Medulla oblongata (tissue), 1 donor: ENCODE measurements around the gene GNAI2.
"Not testable (repeated sequence)": the region's sequence is repeated elsewhere in the genome, so short reads cannot be mapped to it uniquely, and the experiment has no call there.

Experiments used
- DNase-seq: peaks from one replicate; pipeline ENCODE4 v3.0.0-alpha.2; 2015; ENCODE audit errors: extremely low spot score

GNAI2 gene

DNA sequence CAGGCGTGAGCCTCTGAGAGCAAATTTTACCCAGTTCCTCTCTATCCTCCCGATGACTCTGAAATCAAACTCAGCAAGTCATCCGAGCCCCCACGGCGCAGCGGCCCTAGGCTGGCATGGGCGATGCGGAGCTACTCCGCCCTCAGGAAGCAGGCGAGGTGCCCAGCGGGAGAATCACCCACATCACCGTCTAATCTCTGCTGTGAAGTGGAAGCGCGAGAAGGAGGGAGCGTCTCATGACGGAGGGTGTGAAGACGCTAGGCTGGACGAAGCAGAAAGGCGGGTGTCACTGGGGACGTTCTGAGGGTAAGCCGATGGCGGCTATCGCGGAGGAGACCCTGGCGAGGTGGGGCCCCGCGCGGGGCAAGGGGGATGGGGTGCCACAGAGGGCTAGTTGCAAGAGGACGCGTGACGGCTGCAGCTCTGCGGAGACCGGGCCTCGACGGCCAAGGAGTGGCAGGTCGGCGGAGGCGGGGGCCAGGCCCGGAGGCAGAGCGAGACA is 9.1 kb upstream of the GNAI2 start:
- DNase-seq: peak; percentile 68

DNA sequence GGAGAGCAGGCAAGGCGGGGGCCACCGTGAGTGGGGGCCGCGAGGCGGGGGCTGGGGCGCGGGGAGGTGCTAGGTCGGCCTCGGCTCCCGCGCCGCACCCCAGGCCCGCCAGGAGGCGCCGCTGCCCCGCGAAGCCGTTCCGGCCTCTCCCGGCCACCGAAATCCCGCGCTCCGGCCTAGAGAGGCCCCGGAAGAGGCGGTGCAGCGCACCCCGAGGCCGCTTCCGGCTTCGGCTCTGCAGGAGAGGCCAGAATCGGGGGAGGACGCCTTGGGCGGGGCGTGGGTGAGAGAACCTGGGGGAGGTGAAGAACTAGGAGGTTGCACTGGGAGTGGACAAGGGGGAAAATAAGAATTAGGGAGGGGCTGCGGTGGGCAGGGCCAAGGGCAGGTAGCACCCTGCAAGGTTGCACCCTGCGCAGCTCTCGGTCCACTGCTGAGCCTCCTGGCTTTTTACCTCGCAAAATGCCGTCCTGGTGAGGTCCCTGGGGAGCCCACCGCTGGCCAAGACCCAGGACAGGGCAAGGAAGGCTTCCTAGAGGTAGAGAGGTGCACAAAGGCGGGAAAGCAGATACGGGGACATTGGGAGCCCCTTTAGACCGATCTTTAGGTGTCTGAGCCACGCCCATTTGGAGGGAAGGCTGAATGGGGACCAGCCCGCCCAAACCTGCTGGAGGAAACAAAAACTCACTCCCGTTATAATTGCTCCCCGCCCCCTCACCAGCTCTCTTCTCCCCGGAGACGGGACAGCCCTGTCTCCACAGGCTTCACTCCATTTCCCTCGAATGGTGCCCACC is 8.4 kb upstream of the GNAI2 start:
- peak; percentile 95 for DNase-seq

DNA sequence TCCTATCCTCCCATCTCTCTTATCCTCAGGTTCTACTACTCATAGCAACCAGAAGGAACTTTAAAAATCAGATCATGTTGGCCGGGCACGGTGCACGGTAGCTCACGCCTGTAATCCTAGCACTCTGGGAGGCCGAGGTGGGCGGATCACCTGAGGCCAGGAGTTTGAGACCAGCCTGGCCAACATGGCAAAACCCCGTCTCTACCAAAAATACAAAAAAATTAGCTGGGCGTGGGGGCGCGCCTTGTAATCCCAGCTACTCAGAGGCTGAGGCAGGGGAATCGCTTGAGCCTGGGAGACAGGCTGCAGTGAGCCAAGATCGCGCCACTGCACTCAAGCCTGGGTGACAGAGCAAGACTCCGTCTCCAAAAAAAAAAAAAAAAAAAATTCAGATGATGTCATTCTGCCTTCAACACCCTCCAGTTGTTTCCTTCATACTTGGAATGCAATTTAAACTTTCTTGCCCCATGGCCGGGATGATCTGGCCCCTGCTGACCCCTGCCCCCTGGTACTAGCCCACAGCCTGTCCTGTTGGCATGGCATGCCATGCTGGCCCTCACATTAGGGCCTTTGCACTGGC is 7.7 kb upstream of the GNAI2 start:
- DNase-seq: not testable (repeated sequence)

DNA sequence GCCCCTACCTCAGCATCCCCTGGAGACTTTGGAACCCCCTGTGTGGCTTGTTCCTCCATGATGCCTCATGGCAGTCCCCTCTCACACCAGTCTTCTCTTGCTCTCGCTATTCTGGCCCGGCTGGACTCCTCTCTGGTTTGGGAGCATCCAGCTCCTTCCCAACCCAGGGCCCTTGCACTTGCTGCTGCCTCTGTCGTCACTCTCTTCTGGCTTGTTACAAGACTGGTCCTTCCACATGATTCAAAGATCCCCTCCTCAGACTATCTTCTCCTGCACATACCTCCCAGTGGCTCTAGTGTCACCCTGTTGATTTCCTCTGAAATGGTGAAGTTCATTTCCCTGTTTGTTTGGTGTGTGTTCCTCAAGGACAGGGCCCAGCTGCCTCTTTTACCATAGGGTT is 6.5 kb upstream of the GNAI2 start:
- DNase-seq: no peak

DNA sequence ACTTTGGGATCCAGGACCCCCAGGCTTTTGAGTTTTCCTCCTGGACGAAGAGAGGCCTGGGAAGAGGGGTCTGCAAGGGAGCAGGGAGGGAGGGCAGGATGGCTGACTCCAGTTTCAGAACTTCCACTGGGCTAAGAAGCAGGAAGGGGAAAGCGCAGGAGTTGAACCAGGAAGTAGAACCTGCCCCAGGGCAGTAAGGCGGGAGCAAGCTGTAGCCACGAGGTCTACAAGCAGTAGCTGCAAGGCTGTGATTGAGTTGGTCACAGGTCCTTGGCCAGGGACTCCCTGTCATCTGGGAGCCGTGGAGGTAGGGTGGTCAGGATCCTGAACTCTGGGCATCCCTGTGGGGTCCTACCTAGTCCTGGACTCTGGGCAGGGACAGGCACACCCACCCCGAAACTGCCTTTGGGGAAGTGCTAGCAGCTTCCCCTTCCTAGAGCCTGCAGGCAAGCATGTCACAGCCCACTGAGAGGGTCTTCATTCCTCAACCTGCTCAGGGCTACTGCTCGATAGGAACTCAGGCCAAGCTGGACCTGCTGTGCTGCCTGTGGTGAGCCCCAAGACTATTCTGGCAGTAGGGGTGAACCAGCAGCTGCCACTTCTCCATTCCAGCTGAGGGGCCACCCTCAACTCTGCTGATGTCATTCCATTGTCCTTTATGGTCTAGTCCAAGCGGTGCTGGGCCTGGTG is 5.8 kb upstream of the GNAI2 start:
- peak; percentile 47 for DNase-seq

DNA sequence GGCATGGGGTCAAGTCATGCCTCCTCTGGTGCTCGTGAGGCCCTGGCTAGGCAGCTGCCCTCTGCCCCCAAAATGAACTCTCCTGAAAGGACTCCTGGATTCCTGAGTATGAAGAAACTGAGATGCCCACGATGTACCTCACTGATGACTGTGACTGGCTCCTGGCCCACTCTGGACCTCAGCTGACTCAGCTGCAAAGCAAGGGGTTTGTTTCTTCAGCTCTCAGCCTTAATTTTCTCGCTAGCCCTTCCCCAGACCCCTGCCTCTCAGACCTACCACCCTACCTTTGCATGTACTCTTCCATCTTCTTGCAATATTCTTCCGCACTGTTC is 5.2 kb upstream of the GNAI2 start:
- DNase-seq: no peak

DNA sequence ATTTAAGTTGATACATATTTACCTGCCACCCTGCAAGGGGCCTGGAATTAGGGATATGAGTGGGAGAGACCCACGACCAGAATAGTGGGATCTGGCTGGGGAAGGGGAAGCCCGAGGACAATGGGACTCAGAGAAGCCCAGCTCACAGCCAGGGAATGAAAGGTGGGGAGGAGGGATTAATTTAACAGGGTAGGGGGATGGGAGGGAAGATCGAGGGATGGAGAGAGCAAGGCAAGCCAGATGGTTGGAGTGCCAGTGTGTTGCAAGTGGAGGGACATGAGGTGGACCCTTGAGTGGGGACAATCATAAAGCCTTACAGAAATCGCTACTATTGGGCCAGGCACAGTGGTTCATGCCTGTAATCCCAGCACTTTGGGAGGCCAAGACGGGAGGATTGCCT is 4.4 kb upstream of the GNAI2 start:
- no peak for DNase-seq

DNA sequence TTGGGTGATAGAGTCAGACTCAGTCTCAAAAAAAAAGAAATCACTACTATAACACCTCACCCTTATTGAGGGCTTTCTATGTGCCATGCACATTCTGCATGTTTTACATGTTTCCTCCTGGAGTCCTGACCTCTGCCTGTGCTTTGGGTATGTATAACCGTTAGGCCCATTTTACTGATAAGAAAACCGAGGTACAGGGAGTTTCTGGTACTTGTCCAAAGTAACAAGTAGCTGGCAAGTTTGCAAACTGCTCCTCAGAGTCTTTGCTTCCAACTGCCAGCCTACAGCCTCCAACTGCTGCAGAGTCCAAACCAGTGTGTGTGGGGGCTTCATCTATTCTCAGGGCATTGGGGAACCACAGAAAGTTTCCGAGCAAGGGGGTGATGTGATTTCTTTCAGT is 3.7 kb upstream of the GNAI2 start:
- no peak for DNase-seq

DNA sequence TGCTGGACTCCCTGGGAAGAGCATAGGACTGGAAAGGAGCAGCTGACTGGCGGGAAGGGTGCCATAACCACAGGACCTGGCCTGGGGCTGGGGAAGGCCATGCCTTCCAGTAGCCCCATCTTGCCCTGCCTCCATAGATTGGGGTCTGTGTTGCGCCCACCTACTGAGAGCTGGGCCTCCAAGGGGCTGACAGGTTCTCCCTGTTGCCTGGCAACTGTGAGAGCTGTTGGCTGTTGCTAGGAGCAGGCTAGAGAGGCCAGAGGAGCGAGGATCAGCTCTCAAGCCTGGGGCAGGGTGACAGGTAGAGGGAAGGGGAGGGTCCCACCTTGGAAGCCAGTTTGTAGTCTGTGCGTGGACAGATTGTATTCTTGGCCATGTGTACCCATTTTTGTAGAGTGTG is 2.8 kb upstream of the GNAI2 start:
- no peak for DNase-seq

DNA sequence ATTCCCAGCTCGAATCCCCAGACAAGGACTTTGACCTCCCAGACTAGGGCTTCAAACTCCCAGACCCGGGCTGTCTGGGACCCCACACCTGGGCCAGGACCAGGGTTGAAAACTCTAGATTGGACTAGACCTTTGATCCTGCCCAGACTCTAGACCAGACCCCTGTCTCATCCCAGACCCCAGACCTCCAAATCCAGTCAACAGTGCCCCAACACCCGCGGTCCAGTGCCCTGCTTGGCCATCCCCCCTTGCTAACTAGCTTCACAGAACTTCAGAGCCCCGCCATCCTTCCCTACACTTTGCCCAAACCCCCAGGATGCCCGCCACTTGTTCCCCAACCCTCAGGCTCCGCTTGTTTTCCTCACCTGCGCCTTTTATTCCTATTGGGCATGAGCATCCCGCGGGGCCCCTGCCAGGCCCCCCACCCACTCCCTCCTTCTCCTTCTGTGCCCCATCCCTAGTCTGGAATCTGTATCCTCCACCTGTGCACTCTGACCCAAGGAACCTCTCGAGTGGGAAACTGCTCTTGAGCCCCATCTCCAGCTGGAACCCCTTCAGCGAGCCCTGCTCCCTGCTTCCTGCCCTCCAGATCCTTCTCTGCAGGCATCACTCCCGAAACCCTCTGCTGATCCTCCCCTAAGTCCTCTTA is 604 bp downstream of the GNAI2 start:
- DNase-seq: no peak

DNA sequence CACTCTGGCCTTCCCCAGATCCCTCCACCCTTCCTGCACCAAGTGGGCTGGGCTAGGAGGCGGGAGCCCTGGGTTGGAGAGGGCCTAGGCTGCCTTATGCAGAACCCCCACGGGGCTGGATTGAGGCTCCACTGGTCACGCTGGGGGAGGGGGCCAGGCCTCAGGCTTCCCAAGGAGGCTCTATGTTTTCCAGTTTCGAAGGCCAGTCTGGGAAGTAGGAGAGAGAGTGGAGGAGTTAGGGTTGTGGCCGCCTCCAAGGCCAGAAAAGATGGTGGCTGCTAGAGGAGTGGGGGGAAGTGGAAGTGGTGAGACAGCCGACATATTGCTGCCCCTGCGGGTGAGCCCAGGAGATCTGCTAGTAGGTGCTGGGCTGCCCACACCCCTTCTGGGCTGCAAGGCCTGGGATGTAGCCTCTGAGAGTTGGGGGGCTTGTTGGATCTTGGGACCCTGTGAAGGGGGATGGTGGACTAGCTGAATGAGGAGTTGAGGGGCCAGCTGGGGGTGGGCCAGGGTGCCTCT is 1.2 kb downstream of the GNAI2 start:
- DNase-seq: no peak

DNA sequence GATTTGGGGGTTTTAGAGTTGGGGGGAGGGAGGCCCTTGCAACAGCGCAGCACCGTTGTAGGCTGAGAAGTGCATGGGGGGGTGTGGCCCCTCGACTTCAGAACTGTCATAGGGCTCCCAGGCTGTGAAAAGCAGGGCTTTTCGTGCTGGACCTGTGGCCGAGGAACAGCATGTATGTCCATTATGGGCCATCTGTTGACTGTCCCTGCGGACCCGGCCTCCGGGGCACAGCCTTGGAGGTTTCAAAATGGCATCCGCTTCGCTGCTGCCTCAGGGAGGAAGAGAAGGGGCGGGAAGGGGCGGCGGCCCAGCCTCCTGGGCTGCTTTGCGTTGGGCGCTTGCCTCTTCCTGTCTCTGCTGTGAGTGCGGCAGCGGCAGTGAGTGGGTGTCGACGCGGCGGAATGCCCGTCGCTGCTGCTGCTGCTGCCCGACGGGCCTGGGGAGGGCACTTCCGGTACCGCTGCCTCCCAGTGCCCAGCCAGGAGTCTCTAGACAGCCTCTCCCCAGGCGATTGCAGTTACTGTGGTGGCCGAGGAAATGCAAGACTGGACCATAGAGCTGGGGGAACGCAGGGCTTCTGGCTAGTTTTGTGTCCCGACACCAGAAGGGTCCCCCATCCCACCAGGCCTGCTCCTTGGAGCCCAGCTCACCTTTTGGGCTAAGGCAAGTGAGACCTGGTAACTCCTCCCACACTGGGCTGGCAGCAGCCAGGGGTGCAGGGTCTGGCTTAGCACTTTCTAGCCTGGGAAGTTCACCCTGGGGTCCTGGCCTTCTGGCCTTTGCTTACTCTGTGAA is 1.9 kb downstream of the GNAI2 start:
- peak; percentile 80 for DNase-seq

DNA sequence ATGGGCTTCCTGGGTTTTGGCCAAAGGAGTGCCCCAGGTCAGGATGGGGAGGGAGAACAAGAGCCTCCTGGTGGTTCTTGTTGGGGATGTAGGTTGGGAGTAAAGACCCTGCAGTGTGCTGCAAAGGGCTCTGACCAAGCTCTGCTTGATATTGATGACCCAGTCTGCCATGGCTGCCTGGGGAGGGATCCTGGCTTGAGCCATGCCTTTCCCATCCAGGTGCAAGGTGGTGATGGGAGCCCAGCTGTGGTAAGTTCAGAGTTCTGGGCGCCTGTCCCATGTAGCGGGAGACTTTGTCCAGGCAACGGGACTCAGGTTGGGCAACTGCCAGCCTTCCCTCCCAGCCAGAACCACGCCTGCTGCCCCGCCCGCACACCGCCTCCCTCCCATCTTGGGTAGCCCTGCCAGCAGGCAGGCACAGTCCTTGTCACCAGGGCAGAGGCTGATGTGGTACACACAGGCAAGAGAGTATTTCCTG is 2.6 kb downstream of the GNAI2 start:
- DNase-seq: peak; percentile 85

DNA sequence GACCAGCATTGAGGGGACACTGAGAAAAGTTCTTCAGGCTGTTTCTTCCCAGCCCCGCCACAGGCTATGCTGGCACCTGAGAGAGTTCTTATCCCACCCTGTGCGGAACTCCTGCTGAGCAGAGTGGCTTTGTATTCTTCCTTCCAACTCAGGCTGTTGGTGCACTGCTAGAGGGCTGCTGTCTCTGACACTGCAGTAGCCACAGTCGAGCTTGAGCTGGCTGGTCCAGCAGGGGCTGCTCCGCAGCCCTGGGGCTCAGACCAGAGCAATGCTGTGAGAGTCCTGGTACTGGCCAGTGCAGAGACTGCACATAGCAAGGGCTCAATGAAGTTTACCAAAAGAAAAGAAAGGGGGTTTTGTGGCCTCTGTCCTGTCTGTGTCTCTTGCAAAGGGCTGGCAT is 3.6 kb downstream of the GNAI2 start:
- no peak for DNase-seq

DNA sequence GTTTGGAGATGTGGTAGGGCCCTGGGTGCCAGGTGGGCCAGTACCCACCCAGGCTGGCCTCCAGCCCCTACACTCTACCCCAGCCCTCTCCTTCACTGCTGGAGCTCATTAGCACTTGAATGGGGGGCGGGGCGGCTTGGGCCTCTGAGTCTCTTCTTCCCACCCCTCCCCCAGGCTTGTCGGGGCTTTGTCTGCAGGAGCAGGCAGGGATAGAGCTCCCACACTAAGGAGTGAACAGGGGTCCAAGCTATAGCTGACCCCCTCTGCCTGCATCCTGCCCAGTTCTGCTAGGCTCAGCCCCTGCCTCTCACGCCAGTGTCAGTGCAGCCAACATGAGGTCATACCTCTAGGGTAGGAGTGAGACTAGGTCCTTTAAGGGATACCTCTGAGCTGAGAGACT is 5.2 kb downstream of the GNAI2 start:
- no peak for DNase-seq

DNA sequence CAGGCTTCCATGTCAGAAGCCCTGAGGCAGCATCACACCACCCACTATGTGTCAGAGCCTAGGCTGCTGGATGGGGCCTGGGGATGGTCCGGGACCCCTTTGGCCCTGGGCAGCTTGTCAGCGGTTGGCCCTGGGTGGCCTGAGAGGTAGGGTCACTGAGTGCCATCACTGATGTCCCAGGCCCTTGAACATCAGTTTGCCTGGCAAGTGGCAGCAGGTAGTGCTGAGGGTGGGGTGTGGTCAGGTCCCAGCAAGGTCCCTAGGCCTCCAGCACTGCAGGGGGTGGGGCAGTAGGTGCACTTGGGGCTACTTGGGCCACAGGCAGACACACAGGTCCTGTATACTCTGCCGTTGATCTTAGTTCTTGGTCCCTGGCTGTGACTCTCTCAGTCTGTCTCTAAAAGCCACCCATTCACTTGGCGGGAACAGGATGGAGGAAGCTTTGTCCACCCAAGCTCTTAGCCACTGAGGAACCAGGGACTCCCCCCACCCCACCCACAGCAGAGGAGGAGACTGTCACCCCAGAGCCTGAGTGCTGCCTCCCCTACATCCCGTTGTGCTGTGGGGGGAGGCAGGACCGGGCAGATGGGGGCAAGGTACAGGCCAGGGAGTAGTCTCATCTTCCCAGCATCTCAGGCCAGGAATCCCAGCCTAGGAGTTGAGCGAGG is 5.8 kb downstream of the GNAI2 start:
- no peak for DNase-seq

DNA sequence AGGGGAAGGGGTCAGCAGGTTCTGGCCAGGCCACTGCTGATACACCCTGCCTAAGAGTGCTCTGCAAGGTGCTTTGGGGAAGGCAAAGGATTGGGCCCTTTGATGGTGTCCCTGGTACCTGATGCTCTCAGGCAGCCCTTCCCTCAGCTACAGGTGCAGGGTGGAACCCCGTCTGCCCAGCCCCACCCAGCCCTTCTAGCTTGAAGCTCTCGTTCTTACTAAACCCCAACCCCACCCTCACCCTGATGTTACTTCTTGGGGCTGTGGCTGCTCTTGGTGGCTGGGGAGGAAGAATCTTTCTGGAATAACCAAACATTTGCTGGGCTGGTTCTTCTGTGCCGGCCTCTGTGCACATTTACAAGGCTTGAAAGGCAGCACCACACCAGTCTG is 6.4 kb downstream of the GNAI2 start:
- DNase-seq: no peak

DNA sequence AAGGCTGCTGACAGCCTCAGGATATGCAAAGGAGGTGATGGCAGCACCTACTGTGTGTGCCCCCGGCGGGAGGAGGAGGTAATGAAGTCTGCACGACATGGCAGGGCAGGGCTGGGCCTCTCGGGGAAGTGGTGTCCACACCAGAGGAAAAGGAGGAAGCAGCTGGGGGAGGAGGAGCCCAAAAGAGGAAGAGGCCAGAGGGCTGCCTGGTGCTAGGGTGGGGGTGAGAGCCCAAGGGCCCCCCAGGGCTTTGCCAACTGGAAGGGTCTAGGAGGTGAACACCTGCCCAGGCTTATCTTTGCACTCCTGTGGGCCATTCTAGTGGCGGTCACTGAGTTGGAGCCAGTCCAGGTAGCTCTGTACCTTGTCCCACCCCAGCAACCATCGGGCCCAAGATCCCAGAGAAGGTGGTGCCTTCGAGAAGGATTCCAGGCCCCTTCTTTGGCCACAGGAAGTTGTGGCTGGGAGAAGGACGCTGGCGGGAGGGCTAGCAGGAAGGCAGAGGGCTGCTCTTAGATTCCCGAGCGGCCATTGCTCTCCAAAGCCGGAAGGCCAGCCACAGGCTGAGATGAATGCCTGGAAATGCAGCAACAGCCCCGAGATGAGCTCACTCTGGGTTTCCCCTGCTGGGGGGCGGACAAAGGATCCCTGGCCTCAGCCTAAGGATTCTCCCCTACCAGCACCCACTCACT is 7.0 kb downstream of the GNAI2 start:
- peak; percentile 82 for DNase-seq

DNA sequence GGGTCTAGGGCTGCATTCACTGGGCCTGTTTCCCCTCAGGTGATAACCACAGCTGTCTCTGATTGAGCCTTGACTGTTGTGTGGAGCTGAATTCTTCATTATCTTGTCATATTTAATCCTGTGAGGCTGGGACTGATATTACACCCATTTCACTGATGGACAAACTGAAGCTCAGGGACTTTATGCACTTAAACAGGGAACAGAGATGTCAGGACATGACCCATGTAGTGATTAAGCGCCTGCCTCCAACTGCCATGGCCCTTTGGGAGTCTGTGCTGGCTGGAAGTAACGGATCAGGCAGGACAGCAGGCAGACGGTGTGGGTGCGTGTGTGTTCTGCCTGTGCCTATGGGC is 7.5 kb downstream of the GNAI2 start:
- no peak for DNase-seq

DNA sequence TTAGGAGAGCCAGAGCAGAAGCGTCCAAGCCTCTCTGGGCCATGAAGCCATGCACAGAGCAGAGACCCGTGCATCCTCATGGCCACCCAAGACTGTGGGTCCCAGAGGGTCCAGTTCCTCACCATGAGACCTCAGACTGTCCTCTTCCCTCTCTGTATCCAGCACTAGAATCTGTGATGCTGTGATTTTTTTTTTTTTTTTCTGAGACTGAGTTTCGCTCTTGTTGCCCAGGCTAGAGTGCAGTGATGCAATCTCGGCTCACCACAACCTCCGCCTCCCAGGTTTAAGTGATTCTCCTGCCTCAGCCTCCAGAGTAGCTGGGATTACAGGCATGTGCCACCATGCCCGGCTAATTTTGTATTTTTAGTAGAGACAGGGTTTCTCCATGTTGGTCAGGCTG is 8.8 kb downstream of the GNAI2 start:
- not testable (repeated sequence) for DNase-seq
